Liver (tissue), 9 donors: ENCODE data around the gene TMEM14C. TPM values are rescaled to one million over a fixed set of nuclear protein-coding genes. Genes with fewer than 3 reads are reported as not detected.
"Not testable (repeated sequence)": the region's sequence is repeated elsewhere in the genome, so short reads cannot be mapped to it uniquely, and the experiment has no call there.

ENCODE experiments used
- DNase-seq: peaks from one replicate; pipeline ENCODE4 v3.0.0-alpha.2; 2017; ENCODE audit warnings: low spot score
- H3K27ac ChIP-seq, 2 donors: one replicate each; pipeline ENCODE4 v1.7.0; 2013; ENCODE audit warnings: inconsistent platforms in 2 of 2, low read length in 2 of 2, control low read depth in 1 of 2, low read depth in 1 of 2, mild to moderate bottlenecking in 1 of 2
- H3K27me3 ChIP-seq, 4 donors: one replicate each; pipeline versions ENCODE4 v1.6.1 to v1.7.0; 2013; ENCODE audit warnings: low read length in 3 of 4, inconsistent platforms in 1 of 4, mild to moderate bottlenecking in 1 of 4, moderate library complexity in 1 of 4; ENCODE audit not compliant: control insufficient read depth in 4 of 4, insufficient read depth in 4 of 4
- H3K36me3 ChIP-seq, 4 donors: one replicate each; pipeline versions ENCODE4 v1.6.1 to v1.7.0; 2013; ENCODE audit warnings: low read length in 3 of 4, mild to moderate bottlenecking in 3 of 4, low read depth in 1 of 4, moderate library complexity in 1 of 4; ENCODE audit not compliant: control insufficient read depth in 4 of 4, insufficient read depth in 3 of 4
- H3K4me1 ChIP-seq, 4 donors: one replicate each; pipeline versions ENCODE4 v1.6.1 to v1.7.0; 2013; ENCODE audit warnings: low read length in 3 of 4, mild to moderate bottlenecking in 3 of 4, moderate library complexity in 1 of 4; ENCODE audit not compliant: control insufficient read depth in 4 of 4, insufficient read depth in 4 of 4
- H3K4me3 ChIP-seq, 3 donors: one replicate each; pipeline versions ENCODE4 v1.6.1 to v1.7.0; 2013; ENCODE audit warnings: low read length in 3 of 3, control low read depth in 1 of 3, low read depth in 1 of 3, mild to moderate bottlenecking in 1 of 3
- H3K9ac ChIP-seq, 2 donors: one replicate each; pipeline ENCODE4 v1.7.0; 2013; ENCODE audit warnings: low read length in 2 of 2, mild to moderate bottlenecking in 2 of 2, moderate library complexity in 2 of 2, control low read depth in 1 of 2, low read depth in 1 of 2
- H3K9me3 ChIP-seq, 4 donors: one replicate each; pipeline versions ENCODE4 v1.6.1 to v1.7.0; 2013; ENCODE audit warnings: low read length in 3 of 4; ENCODE audit not compliant: control insufficient read depth in 4 of 4
- ATF3 ChIP-seq: IDR thresholded peaks from 2 replicates; pipeline ENCODE4 v1.6.1; 2016; ENCODE audit warnings: antibody characterized with exemption
- CTCF ChIP-seq: fragments of 150-350 bp; IDR thresholded peaks from 2 replicates; pipeline ENCODE4 v1.5.1; 2017; ENCODE audit warnings: improper control_type of control experiment, low read depth, low read length; ENCODE audit not compliant: missing input control
- EGR1 ChIP-seq, 2 donors: IDR thresholded peaks; 2 replicates each; pipeline ENCODE4 v1.6.1; 2016 to 2018; ENCODE audit warnings: antibody characterized with exemption in 2 of 2, low read depth in 2 of 2
- FOXA1 ChIP-seq: IDR thresholded peaks from 2 replicates; pipeline ENCODE4 v1.6.1; 2016; ENCODE audit warnings: antibody characterized with exemption
- FOXA2 ChIP-seq: IDR thresholded peaks from 2 replicates; pipeline ENCODE4 v1.6.1; 2016; ENCODE audit warnings: antibody characterized with exemption
- GABPA ChIP-seq, 2 donors: IDR thresholded peaks in 1 of 2; conservative IDR thresholded peaks in 1 of 2; 2 replicates each; pipeline ENCODE4 v1.6.1; 2016; ENCODE audit warnings: antibody characterized with exemption in 2 of 2, mild to moderate bottlenecking in 1 of 2, moderate library complexity in 1 of 2
- HNF4A ChIP-seq, 2 donors: conservative IDR thresholded peaks; 2 replicates each; pipeline ENCODE4 v1.6.1; 2016; ENCODE audit warnings: antibody characterized with exemption in 2 of 2, mild to moderate bottlenecking in 2 of 2
- HNF4G ChIP-seq: IDR thresholded peaks from 2 replicates; pipeline ENCODE4 v1.6.1; 2016; ENCODE audit warnings: antibody characterized with exemption
- JUND ChIP-seq, 2 donors: IDR thresholded peaks; 2 replicates each; pipeline ENCODE4 v1.6.1; 2016; ENCODE audit warnings: antibody characterized with exemption in 2 of 2
- MAX ChIP-seq: IDR thresholded peaks from 2 replicates; pipeline ENCODE4 v1.6.1; 2016; ENCODE audit warnings: antibody characterized with exemption
- NR2F2 ChIP-seq: IDR thresholded peaks from 2 replicates; pipeline ENCODE4 v1.6.1; 2016; ENCODE audit warnings: antibody characterized with exemption
- RAD21 ChIP-seq, 2 donors: IDR thresholded peaks; 2 replicates each; pipeline ENCODE4 v1.6.1; 2016; ENCODE audit warnings: antibody characterized with exemption in 2 of 2, mild to moderate bottlenecking in 2 of 2
- REST ChIP-seq: IDR thresholded peaks from 2 replicates; pipeline ENCODE4 v1.6.1; 2016; ENCODE audit warnings: antibody characterized with exemption, mild to moderate bottlenecking
- RXRA ChIP-seq, 2 donors: IDR thresholded peaks; 2 replicates each; pipeline ENCODE4 v1.6.1; 2017 to 2018; ENCODE audit warnings: antibody characterized with exemption in 2 of 2, mild to moderate bottlenecking in 1 of 2
- SP1 ChIP-seq: IDR thresholded peaks from 2 replicates; pipeline ENCODE4 v1.6.1; 2018; ENCODE audit warnings: antibody characterized with exemption, mild to moderate bottlenecking
- TAF1 ChIP-seq: conservative IDR thresholded peaks from 2 replicates; pipeline ENCODE4 v1.6.1; 2016; ENCODE audit warnings: antibody characterized with exemption, mild to moderate bottlenecking
- YY1 ChIP-seq: IDR thresholded peaks from 2 replicates; pipeline ENCODE4 v1.6.1; 2016; ENCODE audit warnings: antibody characterized with exemption, mild to moderate bottlenecking
- ZBTB33 ChIP-seq: IDR thresholded peaks from 2 replicates; pipeline ENCODE4 v1.6.1; 2016; ENCODE audit warnings: antibody characterized with exemption
- WGBS: extraction: QIAGEN DNeasy Blood & Tissue Kit; methylation state at CpG from one replicate; pipeline ENCODE4 v1.1.7; 2013; 5-methylcytosine and 5-hydroxymethylcytosine counted together
- polyA plus RNA-seq, 2 donors: library from polyadenylated mRNA; stranded (reverse) in 1 of 2; unstranded in 1 of 2; fragments of 200-250 nt in 1 of 2; fragments of >200 nt in 1 of 2; fragmentation: Nextera tagmentation in 1 of 2; extraction: Ambion mirVana in 1 of 2; gene quantifications; one replicate each; pipeline versions ENCODE4 v1.2.1 to v1.2.3, GENCODE V29; 2013 to 2015
- total RNA-seq, 2 donors: library from RNA; depleted of rRNA; stranded (reverse); fragments of >200 nt; gene quantifications; one replicate each; pipeline ENCODE4 v1.2.3, GENCODE V29; 2014
- donor health status: healthy.
- donor health status: healthy.
- donor health status: healthy.
- donor health status: healthy.
- donor health status: healthy.

The TMEM14C gene
- total and polyA plus RNA-seq, 4 donors: 36.8 to 239 (median 94.9) TPM

GRCh38 chr6:10751757-10752156, 28.9 kb downstream of the TMEM14C start:
- DNase-seq, H3K27me3 ChIP-seq, H3K4me3 ChIP-seq, H3K9ac ChIP-seq, H3K27ac ChIP-seq, H3K9me3 ChIP-seq: not testable (repeated sequence)
- 89% methylated on average over 5 of the region's 5 CpGs for WGBS
- peaks cover 2 to 19% (median 10%) of the 10 kb centered on the region in 4 donors for H3K4me1 ChIP-seq
- H3K36me3 ChIP-seq: peaks cover 2 to 39% (median 23%) of the 10 kb centered on the region in 4 donors

- no peak overlapping the region for H3K4me3 ChIP-seq
- no peaks in the 10 kb centered on the region for H3K4me1 ChIP-seq
- DNase-seq: no peak
- no peaks in the 10 kb centered on the region for H3K9me3 ChIP-seq
- H3K27me3 ChIP-seq: no peaks in the 10 kb centered on the region
- 88% methylated on average over 1 of the region's 1 CpG for WGBS
- peaks cover 4 to 41% (median 25%) of the 10 kb centered on the region in 4 donors for H3K36me3 ChIP-seq
- no peak overlapping the region for H3K9ac ChIP-seq
- TF ChIP-seq RAD21 (IDR thresholded peaks at IDR 0.05) (no peak), REST (no peak), FOXA1 (no peak), ZBTB33 (no peak), TAF1 (no peak), HNF4A (conservative IDR thresholded peaks at IDR 0.05) (no peak), MAX (no peak), EGR1 (IDR thresholded peaks at IDR 0.05; ENCODE audit: low read depth in 2 of 2) (no peak), FOXA2 (no peak), NR2F2 (no peak), HNF4G (no peak), SP1 (no peak), YY1 (no peak), JUND (IDR thresholded peaks at IDR 0.05) (no peak), ATF3 (no peak), RXRA (IDR thresholded peaks at IDR 0.05) (no peak), GABPA (IDR thresholded peaks at IDR 0.05 in 1 of 2, conservative IDR thresholded peaks at IDR 0.05 in 1 of 2) (no peak), CTCF (no peak)
- H3K27ac ChIP-seq: no peak overlapping the region
These were observed 33.2 kb downstream of the TMEM14C start for GRCh38 chr6:10756085-10756484.
